T-helper 2 cell treated with Interferon-gamma antibody and Interleukin-4, amounts not matched to agents 100 ng/mL and 5 ng/mL, for 36 hours (primary cell): ENCODE measurements around the gene NLRP9. TPM values are rescaled to one million over a fixed set of nuclear protein-coding genes. Genes with fewer than 3 reads are reported as not detected.

Experiments
- intact Hi-C: fragments of 100-400 bp; cut with micrococcal nuclease; formaldehyde crosslinking; loops from one replicate; pipeline ENCODE4 v1.15.1; 2023
- total RNA-seq: library from RNA; stranded (reverse); gene quantifications from 2 replicates; pipeline ENCODE4 v1.2.3, GENCODE V29; 2022

The NLRP9 gene
- total RNA-seq, 1 donor from 2014 or later: not detected

DNA sequence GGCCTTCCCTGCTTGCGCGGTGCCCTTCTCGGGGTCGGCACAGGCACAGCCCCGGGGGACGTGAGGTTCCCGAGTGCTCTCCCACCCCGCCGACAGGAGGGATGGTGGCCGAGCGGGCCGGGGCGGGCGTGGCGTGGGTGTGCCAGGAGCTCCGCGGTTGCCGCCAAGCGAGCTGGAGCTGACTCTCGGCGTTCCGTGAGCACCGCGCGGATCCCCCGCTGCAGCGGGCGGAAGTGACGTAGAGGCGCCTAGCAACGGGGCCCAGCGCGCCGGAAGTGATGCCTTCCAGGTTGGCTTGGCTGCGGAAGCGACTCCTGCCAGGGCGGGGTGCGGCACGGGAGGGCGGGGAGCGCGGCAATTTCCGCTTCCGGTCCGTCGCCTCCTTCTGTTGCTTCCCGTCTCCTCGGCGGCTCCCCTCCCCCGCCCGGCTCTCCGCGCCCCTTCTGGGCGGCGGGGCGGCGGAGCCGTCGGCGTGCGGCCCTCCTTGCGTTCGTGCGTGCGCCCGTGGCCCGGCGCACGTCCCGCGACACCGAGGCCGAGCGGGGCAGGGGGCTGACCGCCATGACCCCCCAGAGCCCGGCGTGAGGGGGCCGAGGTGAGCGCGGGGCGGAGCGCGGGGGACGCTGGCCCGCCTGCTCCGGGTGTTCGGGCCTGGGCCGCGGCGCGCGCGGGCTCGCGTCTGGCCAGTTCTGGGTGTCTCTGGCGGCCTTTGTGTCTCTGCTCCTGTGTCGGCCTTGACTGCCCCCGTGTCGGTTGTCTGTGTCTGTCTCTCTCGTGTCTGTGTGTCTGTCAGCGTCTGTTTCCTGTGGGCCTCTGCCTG is 63.2 kb downstream of the NLRP9 start, which contains the start of gene EPN1:
Gene EPN1, plus strand, starts transcription at position 386 of the 820 bp plus-strand sequence. CDS start 3,402 bp downstream, outside the sequence.
- intact Hi-C loops: loop anchor here (1.0 to 2.0 kb wide), 3 partner anchors 20 to 466 kb away; partner anchors contain the start of genes U2AF2 and ZNF444

DNA sequence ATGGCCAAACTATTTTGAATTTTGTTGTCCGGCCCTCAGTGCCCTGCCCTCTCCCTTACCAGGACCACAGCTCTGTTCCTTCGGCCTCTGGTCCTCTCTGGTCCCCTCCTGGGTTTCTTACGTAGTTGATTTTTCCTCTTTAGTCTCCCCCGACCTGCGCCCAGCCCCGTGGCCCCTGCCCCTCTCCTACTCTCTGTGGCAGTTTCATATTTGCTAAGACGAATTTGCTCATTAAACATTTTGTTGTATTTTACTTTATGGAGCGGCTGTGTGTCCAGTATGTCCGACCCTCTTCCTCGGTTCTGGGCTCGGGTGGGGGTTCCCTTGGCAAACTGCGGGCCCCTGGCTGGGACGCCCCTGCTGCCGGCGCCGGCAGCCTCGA is 63.8 kb downstream of the NLRP9 start:
- intact Hi-C loops: loop anchor here (2.0 kb wide), 1 partner anchor 40 kb away; no protein-coding TSS in a partner anchor

DNA sequence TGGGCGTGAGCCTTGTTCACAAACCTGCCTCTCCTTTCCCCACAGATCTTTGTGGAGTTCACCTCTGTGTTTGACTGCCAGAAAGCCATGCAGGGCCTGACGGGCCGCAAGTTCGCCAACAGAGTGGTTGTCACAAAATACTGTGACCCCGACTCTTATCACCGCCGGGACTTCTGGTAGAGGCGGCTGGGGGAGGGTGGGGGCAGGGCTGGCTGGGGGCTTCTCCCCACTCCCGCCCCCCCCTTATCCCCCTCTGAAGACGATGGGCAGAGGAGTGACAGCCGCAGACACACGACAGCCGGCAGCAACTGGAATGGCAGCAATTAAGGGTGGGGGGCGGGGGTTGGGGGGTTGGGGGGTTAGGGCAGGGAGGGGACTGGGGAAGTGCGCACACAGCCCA is 64.3 kb downstream of the NLRP9 start:
- intact Hi-C loops: loop anchor here (2.0 kb wide), 1 partner anchor 39 kb away; no protein-coding TSS in a partner anchor

DNA sequence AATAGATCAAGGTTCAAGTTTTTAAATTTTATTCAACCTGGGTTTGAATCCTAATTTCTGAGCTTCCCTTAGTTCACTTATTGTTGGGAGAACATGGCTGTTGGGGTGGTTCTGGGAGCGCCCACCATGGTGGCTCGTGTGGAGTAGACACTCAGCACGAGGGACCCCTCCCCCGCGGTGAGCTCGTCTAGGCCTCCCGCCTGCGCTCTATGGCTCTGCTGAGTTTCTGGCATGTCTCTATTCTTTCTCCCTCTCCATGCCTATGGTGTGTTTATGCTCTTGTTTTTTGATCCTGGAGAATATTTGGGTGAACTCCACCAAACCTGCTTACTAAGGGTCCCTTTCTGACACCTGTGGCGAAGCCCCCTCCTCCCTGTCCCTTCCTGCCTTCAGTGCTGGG is 64.7 kb downstream of the NLRP9 start:
- intact Hi-C loops: no loop called here

DNA sequence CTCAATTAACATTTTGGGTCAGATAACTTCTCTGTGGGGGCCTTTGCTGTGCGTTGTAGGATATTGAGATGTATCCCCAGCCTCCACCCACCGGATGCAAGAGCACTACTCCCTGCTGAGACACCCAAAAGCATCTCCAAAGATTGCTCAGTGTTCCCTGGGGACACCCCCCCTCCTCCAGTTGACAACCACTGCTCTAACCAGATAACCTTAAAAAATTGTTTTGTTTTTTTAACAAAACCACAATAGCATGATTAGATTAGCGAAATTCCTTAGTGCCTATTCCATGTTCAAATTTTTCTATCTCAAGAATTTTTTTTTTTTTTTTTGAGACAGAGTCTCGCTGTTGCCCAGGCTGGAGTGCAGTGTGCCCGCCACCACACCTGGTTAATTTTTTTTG is 65.8 kb downstream of the NLRP9 start:
- intact Hi-C loops: no loop called here

DNA sequence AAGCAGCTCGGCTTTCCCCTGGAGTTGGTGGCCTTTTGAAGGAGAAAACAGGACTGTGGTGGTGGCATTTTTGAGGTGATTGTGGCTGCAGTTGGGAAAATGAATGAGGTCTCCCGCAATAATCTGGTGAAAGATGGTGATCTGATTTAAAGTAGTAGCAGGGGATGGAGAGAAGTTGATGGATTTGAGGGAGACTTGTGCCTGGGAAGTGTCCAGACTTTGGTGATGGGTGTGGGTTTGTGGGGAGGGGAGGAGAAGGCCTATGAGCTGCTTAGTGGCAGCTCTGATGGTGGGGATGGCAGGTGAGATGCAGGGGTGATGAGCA is 67.2 kb downstream of the NLRP9 start:
- intact Hi-C loops: no loop called here

DNA sequence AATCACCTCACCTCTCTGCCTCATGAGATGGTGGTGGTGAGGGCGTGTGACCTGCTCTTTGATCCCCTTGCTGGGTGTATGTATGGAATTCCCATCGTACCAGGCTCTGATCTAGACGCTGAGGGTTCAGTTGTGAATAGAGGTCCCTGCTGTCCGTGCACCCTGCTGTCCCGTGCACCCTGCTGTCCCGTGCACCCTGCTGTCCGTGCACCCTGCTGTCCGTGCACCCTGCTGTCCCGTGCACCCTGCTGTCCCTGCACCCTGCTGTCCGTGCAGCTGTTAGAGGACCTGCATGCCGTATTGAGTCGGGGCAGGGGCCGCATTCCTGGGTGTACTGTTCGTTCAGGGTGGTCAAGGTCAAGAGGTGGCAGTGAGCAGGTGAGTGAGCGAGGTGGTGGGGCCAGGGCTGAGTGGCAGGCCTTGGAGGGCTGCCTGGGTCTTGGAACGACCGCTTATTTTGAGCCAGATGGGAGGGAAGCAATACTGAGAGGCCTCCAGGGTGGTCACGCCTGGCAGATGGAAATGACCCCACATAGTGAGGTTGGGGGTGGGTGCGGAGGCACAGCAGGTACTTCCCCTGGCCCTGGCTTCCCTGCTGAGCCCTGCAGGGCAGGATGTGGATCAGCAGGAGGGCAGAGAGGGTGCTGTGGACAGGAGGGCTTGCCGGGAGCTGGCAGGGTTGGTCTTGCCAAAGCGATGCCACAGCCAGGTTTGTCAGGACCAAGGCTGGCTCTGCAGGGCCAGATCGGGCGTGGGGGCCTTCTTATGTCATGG is 67.7 kb downstream of the NLRP9 start:
- intact Hi-C loops: no loop called here

DNA sequence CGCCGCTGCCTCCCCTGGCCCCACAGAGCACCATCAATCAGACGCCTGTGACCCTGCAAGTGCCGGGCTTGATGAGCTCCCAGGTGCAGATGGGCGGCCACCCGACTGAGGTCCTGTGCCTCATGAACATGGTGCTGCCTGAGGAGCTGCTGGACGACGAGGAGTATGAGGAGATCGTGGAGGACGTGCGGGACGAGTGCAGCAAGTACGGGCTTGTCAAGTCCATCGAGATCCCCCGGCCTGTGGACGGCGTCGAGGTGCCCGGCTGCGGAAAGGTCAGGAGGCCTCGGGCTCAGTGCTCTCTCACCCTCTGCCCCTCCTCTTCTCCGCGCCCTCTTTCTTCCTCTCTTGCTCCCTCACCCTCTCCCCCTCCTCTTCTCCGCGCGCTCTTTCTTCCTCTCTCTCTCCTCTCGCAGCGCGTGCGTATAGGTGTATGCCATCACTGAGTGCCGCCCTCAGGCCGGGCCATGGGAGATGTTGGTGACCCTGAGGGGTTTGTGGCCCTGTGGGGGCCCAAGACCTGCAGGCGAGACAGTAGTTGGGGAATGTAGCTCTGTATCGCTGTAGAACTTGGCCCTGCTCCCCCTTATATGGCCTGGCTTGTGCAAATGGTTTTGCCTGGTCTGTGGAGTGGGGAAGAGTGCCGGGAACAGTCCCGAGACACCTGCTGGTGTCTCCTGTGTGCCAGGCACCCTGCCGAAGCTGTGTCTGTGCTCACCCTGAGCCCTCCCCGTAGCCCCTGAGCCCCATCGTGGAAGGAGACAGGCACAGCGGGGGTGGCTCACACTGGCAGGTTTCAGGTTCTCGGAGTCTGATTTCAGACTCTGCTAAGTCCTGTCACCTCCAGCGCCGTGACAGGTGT is 68.6 kb downstream of the NLRP9 start:
- intact Hi-C loops: no loop called here

DNA sequence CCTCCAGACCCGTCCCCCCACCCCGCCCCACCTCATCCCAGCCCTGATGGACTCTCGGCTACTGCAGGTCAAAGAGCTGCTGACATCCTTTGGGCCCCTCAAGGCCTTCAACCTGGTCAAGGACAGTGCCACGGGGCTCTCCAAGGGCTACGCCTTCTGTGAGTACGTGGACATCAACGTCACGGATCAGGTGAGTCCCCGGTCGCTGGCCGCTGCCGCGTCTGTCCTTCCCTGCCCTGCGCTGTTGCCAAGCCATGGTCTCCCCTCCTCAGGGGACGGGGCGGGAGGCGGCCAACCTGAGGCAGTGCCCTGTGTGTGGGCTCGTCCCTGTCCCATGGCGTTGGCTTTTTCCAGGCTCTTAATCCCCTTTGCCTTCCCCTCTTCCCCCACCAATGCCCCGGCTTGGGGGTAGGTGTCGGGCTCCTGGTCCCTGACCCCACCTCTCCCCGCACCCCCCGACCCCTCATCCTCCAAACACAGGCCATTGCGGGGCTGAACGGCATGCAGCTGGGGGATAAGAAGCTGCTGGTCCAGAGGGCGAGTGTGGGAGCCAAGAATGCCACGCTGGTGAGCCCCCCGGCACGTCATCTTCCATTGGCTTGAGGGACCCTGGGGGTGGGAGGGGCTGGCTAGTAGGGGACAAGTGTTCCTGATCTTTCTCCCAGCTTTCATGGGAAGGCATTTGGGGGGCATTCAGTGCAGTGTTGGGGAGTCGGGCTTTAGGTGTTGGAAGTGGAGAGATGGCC is 69.4 kb downstream of the NLRP9 start:
- intact Hi-C loops: no loop called here

DNA sequence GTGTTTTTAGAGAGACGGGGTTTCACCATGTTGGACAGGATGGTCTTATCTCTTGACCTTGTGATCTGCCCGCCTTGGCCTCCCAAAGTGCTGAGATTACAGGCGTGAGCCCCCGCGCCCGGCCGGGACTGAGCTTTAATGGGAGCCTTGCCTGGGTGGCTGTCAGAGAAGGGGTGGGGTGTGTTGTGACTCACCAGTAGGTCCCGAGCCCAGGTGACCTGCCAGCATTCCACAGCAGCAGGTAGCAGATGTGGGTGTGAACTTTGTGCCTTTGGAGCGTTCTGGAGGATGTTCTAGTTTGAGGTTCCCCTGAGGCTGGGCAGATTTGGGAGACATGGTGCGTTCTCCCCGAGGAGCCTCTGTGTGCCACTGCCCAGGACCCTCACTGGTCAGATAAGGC is 70.2 kb downstream of the NLRP9 start:
- intact Hi-C loops: no loop called here

DNA sequence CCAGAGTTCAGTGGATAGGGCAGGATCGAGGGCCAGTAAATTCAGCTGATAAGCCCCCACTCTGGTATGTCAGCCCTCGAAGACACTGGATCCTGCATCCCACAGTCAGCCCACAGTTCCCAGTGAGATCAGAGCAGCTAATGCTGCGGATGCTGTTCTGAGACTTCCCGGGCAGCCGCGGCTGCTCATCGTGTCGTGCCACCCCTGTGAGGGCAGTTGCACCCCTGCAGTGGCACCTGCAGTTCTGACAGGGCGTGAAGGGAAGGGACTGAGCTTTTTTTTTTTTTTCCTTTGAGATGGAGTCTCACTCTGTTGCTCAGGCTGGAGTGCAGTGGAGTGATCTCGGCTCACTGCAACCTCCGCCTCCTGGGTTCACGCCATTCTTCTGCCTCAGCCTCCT is 70.7 kb downstream of the NLRP9 start:
- intact Hi-C loops: no loop called here

DNA sequence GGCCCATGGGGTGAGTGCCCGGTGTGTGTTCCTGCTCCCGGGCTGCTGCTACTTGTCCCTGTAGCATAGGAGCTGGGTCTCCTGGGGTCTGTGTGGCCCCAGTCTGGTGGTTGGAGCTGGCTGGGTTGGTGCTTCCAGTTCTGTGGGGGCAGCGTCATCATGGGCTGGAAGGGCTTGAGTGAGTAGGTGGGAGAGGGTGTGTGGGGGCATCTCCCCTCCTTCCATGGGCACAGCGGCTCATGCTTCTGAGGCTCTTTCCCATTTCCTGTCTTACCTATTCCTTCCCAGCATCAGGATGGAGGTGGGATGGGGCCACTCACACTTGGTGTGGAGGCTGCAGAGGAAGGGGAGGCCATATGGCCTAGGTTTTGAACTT is 71.2 kb downstream of the NLRP9 start:
- intact Hi-C loops: no loop called here

DNA sequence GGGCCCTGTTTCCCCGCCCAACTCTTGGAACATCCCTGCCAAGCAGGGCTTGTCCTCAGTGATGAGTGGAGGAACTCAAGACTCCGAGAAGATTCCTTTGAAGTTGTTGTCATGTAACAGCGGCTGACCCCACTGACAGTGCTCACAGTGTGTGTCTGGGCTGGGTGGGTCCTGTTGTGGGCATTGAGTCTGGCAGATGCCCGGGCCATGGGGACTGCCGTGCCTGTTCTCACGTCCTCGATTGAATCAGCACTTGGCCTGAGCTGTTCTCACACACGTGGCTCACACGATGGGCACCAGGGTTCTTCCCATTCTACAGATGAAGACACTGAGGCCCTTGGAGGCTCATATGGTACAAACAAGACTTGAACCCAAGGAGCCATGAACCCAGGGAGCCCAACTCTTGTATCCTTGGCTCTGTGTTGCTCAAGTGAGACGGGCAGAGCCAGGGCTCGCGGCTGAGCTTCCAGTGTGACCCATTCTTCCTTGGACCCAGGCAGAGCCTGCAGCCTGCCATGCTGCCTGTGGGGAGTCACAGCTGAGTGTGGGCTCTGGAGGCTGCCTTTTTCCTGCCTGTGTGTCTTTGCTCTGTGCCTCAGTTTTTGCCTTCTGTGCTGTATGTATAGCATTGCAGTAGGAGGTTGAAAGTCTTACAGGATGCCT is 71.7 kb downstream of the NLRP9 start:
- intact Hi-C loops: no loop called here

DNA sequence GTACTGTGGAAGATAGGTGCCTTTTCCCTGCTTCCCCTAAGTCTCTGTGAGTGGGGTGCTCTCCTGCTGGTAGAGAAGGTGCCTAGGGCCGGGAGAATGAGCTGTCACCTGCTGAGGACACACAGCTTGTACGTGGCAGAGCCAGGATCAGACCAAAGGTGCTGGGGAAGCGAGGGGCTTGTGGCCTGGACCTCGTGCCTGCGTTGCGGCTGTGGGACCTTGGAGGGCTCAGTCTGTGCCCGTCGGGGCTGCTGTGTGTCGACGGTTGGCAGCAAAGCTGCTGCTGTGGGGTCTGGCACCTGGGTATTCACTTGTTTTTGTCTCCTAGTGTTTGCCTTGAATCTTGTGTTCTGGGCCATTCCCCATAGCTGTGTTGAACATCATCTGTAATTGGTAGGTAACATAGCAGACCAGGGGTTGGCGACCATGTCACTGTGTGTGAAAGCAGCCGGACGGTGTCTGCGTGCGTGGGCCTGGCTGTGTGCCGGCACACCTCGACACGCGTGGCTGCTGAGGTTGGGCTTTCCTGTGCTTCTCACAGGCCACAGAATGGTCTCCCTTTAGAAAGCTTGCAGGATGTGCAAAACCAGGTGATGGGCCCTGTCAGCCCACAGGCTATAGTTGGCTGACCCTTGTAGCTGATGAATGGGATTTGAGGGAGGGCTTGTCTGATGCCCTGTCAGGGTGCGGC is 74.2 kb downstream of the NLRP9 start:
- intact Hi-C loops: no loop called here

DNA sequence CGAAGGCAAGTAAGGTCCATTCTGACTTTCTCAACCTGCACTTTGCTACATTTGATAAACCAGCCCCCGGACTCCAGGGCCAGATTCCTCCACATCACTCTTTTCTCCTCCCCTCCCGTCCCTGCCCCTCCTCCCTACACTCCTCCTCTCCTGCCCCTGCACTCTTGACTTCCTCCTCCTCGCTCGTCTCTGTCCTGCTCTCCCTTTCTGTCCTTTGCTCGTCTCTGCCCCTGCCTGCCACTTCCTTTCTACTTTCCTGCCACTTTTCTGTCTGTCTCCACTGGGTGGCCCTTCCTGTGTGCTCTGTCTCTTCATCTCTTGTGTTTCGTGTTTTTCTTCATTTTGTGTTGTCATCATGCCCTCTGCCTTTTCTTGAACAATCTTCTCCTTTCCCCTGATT is 76.4 kb downstream of the NLRP9 start:
- intact Hi-C loops: no loop called here

DNA sequence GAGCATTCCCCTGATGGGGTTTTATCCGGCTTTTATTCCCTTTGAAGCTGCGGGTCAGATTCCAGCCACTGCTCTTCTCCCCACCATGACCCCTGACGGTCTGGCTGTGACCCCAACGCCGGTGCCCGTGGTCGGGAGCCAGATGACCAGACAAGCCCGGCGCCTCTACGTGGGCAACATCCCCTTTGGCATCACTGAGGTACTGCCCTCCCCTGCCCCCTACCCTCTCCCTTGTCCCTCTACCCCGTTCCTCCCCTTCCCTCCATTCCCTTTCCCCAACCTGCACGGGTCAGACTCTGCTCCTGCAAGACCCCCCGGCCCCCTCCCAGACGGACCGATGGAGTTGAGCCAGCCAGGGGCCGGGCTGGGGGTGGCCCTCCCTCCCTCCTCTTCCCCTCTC is 77.2 kb downstream of the NLRP9 start:
- intact Hi-C loops: no loop called here

DNA sequence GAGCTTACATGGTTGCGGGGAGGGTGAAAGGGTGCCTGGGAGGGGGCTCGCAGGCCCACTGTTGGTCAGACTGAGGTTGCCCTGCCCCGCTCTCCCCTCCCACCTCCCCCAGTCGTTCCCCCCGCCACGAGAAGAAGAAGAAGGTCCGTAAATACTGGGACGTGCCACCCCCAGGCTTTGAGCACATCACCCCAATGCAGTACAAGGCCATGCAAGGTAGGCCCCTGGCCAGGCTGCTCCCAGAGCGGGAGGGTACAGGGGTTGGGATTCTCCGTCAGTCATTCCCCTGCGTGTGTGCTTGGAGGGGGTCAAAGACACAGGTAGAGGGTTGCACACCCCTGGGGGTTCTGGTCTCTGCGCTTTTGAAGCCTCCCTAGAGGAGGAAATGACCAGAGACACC is 77.8 kb downstream of the NLRP9 start:
- intact Hi-C loops: no loop called here

DNA sequence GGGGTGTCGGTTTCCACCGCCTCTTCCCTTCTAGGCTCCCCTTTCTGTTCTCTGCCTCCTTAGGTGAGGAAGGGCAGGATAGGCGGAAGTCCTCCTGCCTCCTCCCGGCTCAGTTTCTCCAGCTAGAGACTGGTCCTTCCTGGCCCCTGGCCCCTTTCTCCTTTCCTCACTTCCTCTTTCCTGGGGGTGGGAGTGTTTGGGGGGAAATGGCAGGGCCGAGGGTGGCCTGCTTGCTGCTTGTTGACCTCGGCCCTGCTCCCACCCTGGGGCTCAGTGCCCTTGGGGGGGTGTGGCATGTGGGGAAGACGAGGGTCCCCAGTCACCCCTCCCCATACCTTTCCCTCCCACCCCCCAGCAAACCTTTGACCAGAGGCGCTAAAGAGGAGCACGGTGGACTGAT is 78.4 kb downstream of the NLRP9 start:
- intact Hi-C loops: loop anchor here (10.0 kb wide), 1 partner anchor 655 kb away; the partner anchor contains the start of gene ZSCAN5A

DNA sequence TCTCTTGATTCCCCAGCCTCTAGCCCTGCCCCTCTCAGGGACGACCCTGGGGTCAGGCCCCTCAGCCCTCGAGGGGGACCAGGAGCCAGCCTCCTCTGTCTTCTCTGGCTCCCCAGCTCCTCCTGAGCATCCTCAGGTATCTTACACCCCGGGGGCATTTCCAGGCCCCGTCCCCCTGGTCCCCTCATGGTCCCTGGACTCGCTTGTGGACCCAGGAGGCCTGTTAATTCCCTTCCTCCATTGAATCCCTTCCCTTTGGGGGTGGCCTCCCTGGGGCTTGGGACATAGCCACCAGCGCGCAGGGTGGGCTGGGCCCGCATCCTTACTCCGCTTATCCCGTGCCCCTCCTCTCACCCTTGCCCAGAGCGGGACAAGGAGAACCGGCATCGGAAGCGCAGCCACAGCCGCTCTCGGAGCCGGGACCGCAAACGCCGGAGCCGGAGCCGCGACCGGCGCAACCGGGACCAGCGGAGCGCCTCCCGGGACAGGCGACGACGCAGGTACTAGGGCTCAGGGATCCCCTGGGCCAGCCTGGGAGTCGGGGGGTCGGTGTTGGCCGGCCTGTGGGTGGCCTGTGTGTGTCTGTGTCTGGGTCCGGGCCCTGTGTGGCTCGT is 79.2 kb downstream of the NLRP9 start:
- intact Hi-C loops: loop anchor here (10.0 kb wide), 1 partner anchor 656 kb away; the partner anchor contains the start of gene ZSCAN5A
